ENCODE results near the gene TMEM244. TPM values are rescaled to one million over a fixed set of nuclear protein-coding genes. Genes with fewer than 3 reads are reported as not detected.

TMEM244 gene
- total RNA-seq, 6 experiments from 2014 or later = not detected

GRCh38 chr6:129902681-129903080, 41.6 kb upstream of the TMEM244 start:
- peaks cover 6% of the 10 kb centered on the region; the same call in 1 of the 2 replicates for H3K36me3 Mint-ChIP-seq (ENCODE audit: low read depth)
- H3K9me3 Mint-ChIP-seq = peaks cover 6% of the 10 kb centered on the region; the same call in 1 of the 2 replicates
- no peak for TF ChIP-seq CTCF (IDR thresholded peaks at IDR 0.05)
- H3K4me1 Mint-ChIP-seq (ENCODE audit: low read depth) = no peaks in the 10 kb centered on the region
- H3K27me3 Mint-ChIP-seq (ENCODE audit: insufficient read depth) = peaks cover 8% of the 10 kb centered on the region; the same call in 1 of the 2 replicates
- no peak for DNase-seq
- no peak overlapping the region for H3K4me3 Mint-ChIP-seq
- no peak overlapping the region for H3K27ac Mint-ChIP-seq

GRCh38 chr6:129901910-129902309, 40.8 kb upstream of the TMEM244 start:
- TF ChIP-seq CTCF (IDR thresholded peaks at IDR 0.05) = no peak
- Mint-ChIP-seq H3K9me3 (peaks cover 6% of the 10 kb centered on the region; the same call in 1 of the 2 replicates), H3K36me3 (ENCODE audit: low read depth) (peaks cover 6% of the 10 kb centered on the region; the same call in 1 of the 2 replicates), H3K4me1 (ENCODE audit: low read depth) (no peaks in the 10 kb centered on the region), H3K27me3 (ENCODE audit: insufficient read depth) (peaks cover 8% of the 10 kb centered on the region; the same call in 1 of the 2 replicates), H3K27ac (no peak overlapping the region), H3K4me3 (no peak overlapping the region)
- no peak for DNase-seq

GRCh38 chr6:129895692-129896091, 34.6 kb upstream of the TMEM244 start:
- H3K4me1 Mint-ChIP-seq (ENCODE audit: low read depth) = peaks cover 25% of the 10 kb centered on the region
- H3K27ac Mint-ChIP-seq = no peak overlapping the region
- no peak for TF ChIP-seq CTCF (IDR thresholded peaks at IDR 0.05)
- no peak overlapping the region for H3K4me3 Mint-ChIP-seq
- DNase-seq = no peak
- no peaks in the 10 kb centered on the region for H3K36me3 Mint-ChIP-seq (ENCODE audit: low read depth)
- no peaks in the 10 kb centered on the region for H3K27me3 Mint-ChIP-seq (ENCODE audit: insufficient read depth)
- no peaks in the 10 kb centered on the region for H3K9me3 Mint-ChIP-seq

GRCh38 chr6:129894921-129895320, 33.8 kb upstream of the TMEM244 start:
- H3K9me3 Mint-ChIP-seq = no peaks in the 10 kb centered on the region

GRCh38 chr6:129893640-129894039, 32.5 kb upstream of the TMEM244 start:
- no peaks in the 10 kb centered on the region for H3K27me3 Mint-ChIP-seq (ENCODE audit: insufficient read depth)
- no peak overlapping the region for H3K27ac Mint-ChIP-seq
- H3K4me3 Mint-ChIP-seq = no peak overlapping the region
- peaks cover 44% of the 10 kb centered on the region for H3K4me1 Mint-ChIP-seq (ENCODE audit: low read depth)
- H3K36me3 Mint-ChIP-seq (ENCODE audit: low read depth) = no peaks in the 10 kb centered on the region
- peak; percentile 87 for TF ChIP-seq CTCF (IDR thresholded peaks at IDR 0.05)
- no peaks in the 10 kb centered on the region for H3K9me3 Mint-ChIP-seq
- DNase-seq = peak; percentile 30

More at GRCh38 chr6:129894921-129895320, 33.8 kb upstream of the TMEM244 start:
- DNase-seq = no peak
- Mint-ChIP-seq H3K4me3 (no peak overlapping the region), H3K27ac (no peak overlapping the region), H3K27me3 (ENCODE audit: insufficient read depth) (no peaks in the 10 kb centered on the region), H3K4me1 (ENCODE audit: low read depth) (peaks cover 32% of the 10 kb centered on the region), H3K36me3 (ENCODE audit: low read depth) (no peaks in the 10 kb centered on the region)
- no peak for TF ChIP-seq CTCF (IDR thresholded peaks at IDR 0.05)

GRCh38 chr6:129890701-129891100, 29.6 kb upstream of the TMEM244 start:
- no peak overlapping the region; the same call in 1 of the 2 replicates for H3K4me3 Mint-ChIP-seq
- no peak for TF ChIP-seq CTCF (IDR thresholded peaks at IDR 0.05)
- H3K9me3 Mint-ChIP-seq = no peaks in the 10 kb centered on the region
- H3K4me1 Mint-ChIP-seq (ENCODE audit: low read depth) = peaks cover 47% of the 10 kb centered on the region
- H3K36me3 Mint-ChIP-seq (ENCODE audit: low read depth) = no peaks in the 10 kb centered on the region
- DNase-seq = peak; percentile 12
- no peaks in the 10 kb centered on the region for H3K27me3 Mint-ChIP-seq (ENCODE audit: insufficient read depth)
- H3K27ac Mint-ChIP-seq = peak overlapping the region; percentile 75
